GM12878 (cell line): ENCODE results near the gene C21orf91. TPM values are rescaled to one million over a fixed set of nuclear protein-coding genes. Genes with fewer than 3 reads are reported as not detected.

ENCODE experiments used
- BCLAF1 ChIP-seq: fragments of 450-650 bp; IDR thresholded peaks from 2 replicates; pipeline ENCODE4 v1.6.1; 2017; ENCODE audit warnings: antibody characterized with exemption, mild to moderate bottlenecking, moderate library complexity
- BMI1 ChIP-seq: fragments of 450-650 bp; IDR thresholded peaks from 2 replicates; pipeline ENCODE4 v1.6.1; 2016; ENCODE audit warnings: mild to moderate bottlenecking, moderate library complexity, borderline replicate concordance
- BRCA1 ChIP-seq: IDR thresholded peaks from 2 replicates; pipeline ENCODE4 v1.6.1; 2011; ENCODE audit warnings: low read depth, low read length, improper control_type of control experiment
- CBFB ChIP-seq: IDR thresholded peaks from 2 replicates; pipeline ENCODE4 v1.6.1; 2016; ENCODE audit warnings: antibody characterized with exemption, low read depth
- CBX3 ChIP-seq: fragments of 200-600 bp; sonication (generic); IDR thresholded peaks from 2 replicates; pipeline ENCODE4 v1.6.1; 2016; ENCODE audit warnings: low read depth, borderline replicate concordance
- CBX5 ChIP-seq: sonication (generic); IDR thresholded peaks from 2 replicates; pipeline ENCODE4 v1.6.1; 2016; ENCODE audit warnings: low read depth, moderate library complexity, mild to moderate bottlenecking, inconsistent platforms
- CEBPB ChIP-seq, 2 experiments: fragments of 150-350 bp in 1 of 2; IDR thresholded peaks; 2 replicates each; pipeline ENCODE4 v1.6.1; 2012 to 2014; ENCODE audit warnings: low read depth in 2 of 2, low read length in 2 of 2, borderline replicate concordance in 1 of 2, inconsistent platforms in 1 of 2
- E4F1 ChIP-seq: fragments of 450-650 bp; IDR thresholded peaks from 2 replicates; pipeline ENCODE4 v1.6.1; 2018; ENCODE audit warnings: borderline replicate concordance, mild to moderate bottlenecking; ENCODE audit not compliant: partially characterized antibody
- EP300 ChIP-seq, 2 experiments: fragments of 150-350 bp in 1 of 2; IDR thresholded peaks; 2 replicates each; pipeline ENCODE4 v1.6.1; 2011 to 2012; ENCODE audit warnings: low read depth in 2 of 2, low read length in 2 of 2, borderline replicate concordance in 1 of 2, improper control_type of control experiment in 1 of 2, inconsistent platforms in 1 of 2; ENCODE audit not compliant: control insufficient read depth in 1 of 2
- ETV6 ChIP-seq, 2 experiments: fragments of 450-650 bp in 1 of 2; IDR thresholded peaks in 1 of 2; conservative IDR thresholded peaks in 1 of 2; 2 replicates each; pipeline ENCODE4 v1.6.1; 2014; ENCODE audit warnings: antibody characterized with exemption in 1 of 2, borderline replicate concordance in 1 of 2, low read depth in 1 of 2, mild to moderate bottlenecking in 1 of 2, moderate library complexity in 1 of 2
- IKZF2 ChIP-seq, 2 experiments: fragments of 450-650 bp; IDR thresholded peaks; 2 replicates each; pipeline ENCODE4 v1.6.1; 2017; ENCODE audit warnings: mild to moderate bottlenecking in 2 of 2, moderate library complexity in 2 of 2
- IRF5 ChIP-seq: fragments of 450-650 bp; IDR thresholded peaks from 2 replicates; pipeline ENCODE4 v1.6.1; 2017; ENCODE audit warnings: borderline replicate concordance
- MTA2 ChIP-seq: fragments of 450-650 bp; IDR thresholded peaks from 2 replicates; pipeline ENCODE4 v1.6.1; 2016; ENCODE audit warnings: low read depth, mild to moderate bottlenecking, moderate library complexity
- NBN ChIP-seq: fragments of 450-650 bp; IDR thresholded peaks from 2 replicates; pipeline ENCODE4 v1.6.1; 2016
- NR2C1 ChIP-seq: fragments of 450-650 bp; IDR thresholded peaks from 2 replicates; pipeline ENCODE4 v1.6.1; 2017; ENCODE audit warnings: antibody characterized with exemption, mild to moderate bottlenecking, moderate library complexity
- RELA ChIP-seq: fragments of 450-650 bp; IDR thresholded peaks from 2 replicates; pipeline ENCODE4 v1.8.0; 2014; ENCODE audit warnings: borderline replicate concordance; ENCODE audit not compliant: partially characterized antibody
- RFX5 ChIP-seq: IDR thresholded peaks from 2 replicates; pipeline ENCODE4 v1.6.1; 2011; ENCODE audit warnings: low read depth, low read length, improper control_type of control experiment
- SUZ12 ChIP-seq: fragments of 200-600 bp; sonication (generic); IDR thresholded peaks from one replicate; pipeline ENCODE4 v1.6.1; 2018; ENCODE audit warnings: antibody characterized with exemption, mild to moderate bottlenecking; ENCODE audit not compliant: unreplicated experiment
- USF1 ChIP-seq: IDR thresholded peaks from 2 replicates; pipeline ENCODE4 v1.6.1; 2011; ENCODE audit warnings: borderline replicate concordance, low read depth, mild to moderate bottlenecking, moderate library complexity, mixed read lengths, low read length; ENCODE audit not compliant: insufficient read depth; ENCODE audit errors: extremely low read length
- ZBTB33 ChIP-seq: fragments of 450-650 bp; IDR thresholded peaks from 2 replicates; pipeline ENCODE4 v1.6.1; 2017; ENCODE audit warnings: mild to moderate bottlenecking
- ZNF384 ChIP-seq: IDR thresholded peaks from 2 replicates; pipeline ENCODE4 v1.6.1; 2012; ENCODE audit warnings: low read depth, mild to moderate bottlenecking, low read length, improper control_type of control experiment, borderline replicate concordance
- polyA plus RNA-seq, 11 experiments: library from polyadenylated mRNA; depleted of rRNA in 4 of 11; unstranded in 6 of 11; stranded (reverse) in 5 of 11; fragments of >200 nt; fragmentation: Nextera tagmentation in 4 of 11; fragmentation: Illumina TruSeq in 1 of 11; extraction: Ambion mirVana in 4 of 11; extraction: Trizol in 1 of 11; gene quantifications; 1 replicate in 1 of 11; 2 replicates in 10 of 11; pipeline versions ENCODE4 v1.2.1 to v1.2.3, GENCODE V29; 2011 to 2016; ENCODE audit warnings: inconsistent platforms in 2 of 11, missing spikeins in 2 of 11, low read depth in 1 of 11
- total RNA-seq, 4 experiments: library from RNA; depleted of rRNA in 3 of 4; stranded (reverse); fragments of >200 nt in 3 of 4; fragmentation: Illumina TruSeq in 1 of 4; extraction: Trizol in 1 of 4; gene quantifications; 2 replicates each; pipeline versions ENCODE4 v1.2.1 to v1.2.3, GENCODE V29; 2013 to 2021

The C21orf91 gene
- total and polyA plus RNA-seq, 10 of the 15 experiments (the other 5 are each of a cell fraction or from before 2014, with no cell fraction given) = 9.3 to 40.3 (median 29.8) TPM

GRCh38 chr21:17789656-17790055 lies 29.5 kb downstream of the C21orf91 start (continued):
- TF ChIP-seq ZBTB33 = no peak
- TF ChIP-seq CBFB = peak; percentile 38; the same call in 1 of the 2 replicates
- TF ChIP-seq IKZF2 (IDR thresholded peaks at IDR 0.05) = peak; percentile 52 to 70; a peak in 3 of 4 replicates
- no peak for TF ChIP-seq RELA
- TF ChIP-seq BMI1 = 0 out of 2 replicates have a peak, but pooled peaks have one; percentile 41
- no peak for TF ChIP-seq SUZ12
- peak; percentile 92 for TF ChIP-seq MTA2
- no peak for TF ChIP-seq USF1
- TF ChIP-seq CBX3 = no peak
- TF ChIP-seq ZNF384 = no peak
- TF ChIP-seq EP300 (IDR thresholded peaks at IDR 0.05; ENCODE audit: borderline replicate concordance in 1 of 2, control insufficient read depth in 1 of 2, low read depth in 2 of 2, low read length in 2 of 2) = peak in 1 of 2 experiments; percentile 57; a peak in 2 of 4 replicates
- peak in 1 of 2 experiments; percentile 46; a peak in 1 of 4 replicates for TF ChIP-seq ETV6 (conservative IDR thresholded peaks at IDR 0.05 in 1 of 2, IDR thresholded peaks at IDR 0.05 in 1 of 2; ENCODE audit: borderline replicate concordance in 1 of 2, low read depth in 1 of 2)
- TF ChIP-seq NBN = peak; percentile 53
- no peak for TF ChIP-seq E4F1
- no peak for TF ChIP-seq BCLAF1
- no peak for TF ChIP-seq IRF5
- TF ChIP-seq CEBPB (IDR thresholded peaks at IDR 0.05; ENCODE audit: borderline replicate concordance in 1 of 2, low read depth in 2 of 2, low read length in 2 of 2) = no peak
- TF ChIP-seq CBX5 = no peak
- TF ChIP-seq BRCA1 = no peak
- TF ChIP-seq NR2C1 = no peak
- no peak for TF ChIP-seq RFX5
